ENCODE results near the gene CFAP77.

CFAP77 gene

DNA sequence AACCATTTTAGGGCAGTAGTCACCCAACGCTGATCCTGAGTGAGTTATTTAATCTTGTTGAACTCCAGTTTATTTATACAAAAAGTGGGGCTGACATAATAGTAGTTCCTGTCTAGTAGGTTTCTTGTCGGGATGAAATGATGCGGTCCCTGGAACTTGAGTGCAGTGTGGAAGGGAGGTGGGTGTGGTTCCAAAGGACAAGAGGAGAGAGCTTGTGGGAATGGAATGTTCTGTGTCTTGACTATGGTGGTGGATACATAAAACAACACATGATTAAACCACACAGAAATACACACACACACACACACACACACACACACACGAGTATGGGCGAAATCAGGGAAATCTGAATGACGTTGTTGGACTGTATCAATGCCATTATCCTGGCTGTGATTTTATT, 106.3 kb downstream of the CFAP77 start:
- DNase-seq (ENCODE audit: low read depth): no peak
- H3K4me3 ChIP-seq (ENCODE audit: low read length): no peak overlapping the region
- TF ChIP-seq, protein P1, sequence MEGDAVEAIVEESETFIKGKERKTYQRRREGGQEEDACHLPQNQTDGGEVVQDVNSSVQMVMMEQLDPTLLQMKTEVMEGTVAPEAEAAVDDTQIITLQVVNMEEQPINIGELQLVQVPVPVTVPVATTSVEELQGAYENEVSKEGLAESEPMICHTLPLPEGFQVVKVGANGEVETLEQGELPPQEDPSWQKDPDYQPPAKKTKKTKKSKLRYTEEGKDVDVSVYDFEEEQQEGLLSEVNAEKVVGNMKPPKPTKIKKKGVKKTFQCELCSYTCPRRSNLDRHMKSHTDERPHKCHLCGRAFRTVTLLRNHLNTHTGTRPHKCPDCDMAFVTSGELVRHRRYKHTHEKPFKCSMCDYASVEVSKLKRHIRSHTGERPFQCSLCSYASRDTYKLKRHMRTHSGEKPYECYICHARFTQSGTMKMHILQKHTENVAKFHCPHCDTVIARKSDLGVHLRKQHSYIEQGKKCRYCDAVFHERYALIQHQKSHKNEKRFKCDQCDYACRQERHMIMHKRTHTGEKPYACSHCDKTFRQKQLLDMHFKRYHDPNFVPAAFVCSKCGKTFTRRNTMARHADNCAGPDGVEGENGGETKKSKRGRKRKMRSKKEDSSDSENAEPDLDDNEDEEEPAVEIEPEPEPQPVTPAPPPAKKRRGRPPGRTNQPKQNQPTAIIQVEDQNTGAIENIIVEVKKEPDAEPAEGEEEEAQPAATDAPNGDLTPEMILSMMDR (conservative IDR thresholded peaks at IDR 0.05; ENCODE audit: low read length): no peak

DNA sequence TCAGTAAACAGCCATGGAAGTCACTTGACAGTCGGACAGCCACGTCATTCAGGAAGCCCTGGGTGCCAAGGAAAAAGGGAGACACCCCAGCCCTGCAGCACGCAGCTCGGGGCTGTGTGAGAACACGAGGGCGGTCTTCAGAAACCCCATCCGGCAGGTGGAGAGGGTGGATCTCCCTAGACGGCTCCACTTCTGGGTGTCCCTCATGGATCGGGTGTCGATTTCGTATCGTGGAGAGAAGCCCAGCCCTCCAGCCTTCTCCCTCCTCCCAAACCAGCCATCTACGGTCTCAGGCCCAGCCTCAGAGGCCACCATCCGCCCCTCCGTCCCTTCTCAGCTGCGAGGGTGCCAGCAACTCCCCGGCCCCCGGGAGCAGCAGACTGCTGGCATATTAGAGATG, 106.9 kb downstream of the CFAP77 start:
- DNase-seq (ENCODE audit: low read depth): no peak
- no peak overlapping the region for H3K4me3 ChIP-seq (ENCODE audit: low read length)

DNA sequence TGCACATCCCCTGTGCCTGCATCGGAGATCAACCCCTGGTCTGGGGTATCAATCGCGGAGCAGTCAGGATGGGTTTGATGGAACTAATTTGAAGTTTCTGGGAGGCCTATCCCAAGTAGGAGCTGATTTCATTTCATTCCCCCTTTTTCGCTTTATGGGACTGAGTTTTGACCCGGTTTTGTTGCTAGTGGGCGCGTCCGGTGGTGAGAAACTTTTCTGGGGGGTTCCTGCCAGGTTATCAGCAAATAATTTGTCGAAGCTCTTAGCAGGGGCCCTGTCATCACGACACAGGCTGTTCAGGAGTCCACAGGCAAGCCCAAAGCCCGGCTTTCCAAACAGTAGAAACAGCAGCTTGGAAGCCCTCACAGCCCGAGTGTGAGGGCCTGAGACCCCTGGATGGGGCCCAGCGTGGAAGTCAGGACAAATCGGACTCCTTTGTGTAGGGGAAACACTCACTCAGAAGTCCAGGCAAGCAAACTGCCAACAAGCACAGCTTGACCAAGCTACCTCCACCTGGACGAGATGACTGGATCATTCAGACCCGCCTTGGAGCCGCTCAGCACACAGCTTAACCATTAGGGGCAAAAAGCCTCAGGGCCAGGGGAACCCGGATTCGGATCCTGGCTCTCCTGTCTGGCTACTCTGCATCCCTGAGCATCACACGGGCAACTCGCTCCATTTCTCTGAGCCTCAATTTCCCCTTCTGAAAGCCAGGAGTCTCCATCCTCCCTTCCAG, 108.0 kb downstream of the CFAP77 start:
- no peak overlapping the region for H3K4me3 ChIP-seq (ENCODE audit: low read length)
- TF ChIP-seq, protein P1 (conservative IDR thresholded peaks at IDR 0.05; ENCODE audit: low read length): no peak
- DNase-seq (ENCODE audit: low read depth): no peak

More for the DNA sequence above, 106.9 kb downstream of the CFAP77 start:
- TF ChIP-seq, protein P1 (conservative IDR thresholded peaks at IDR 0.05; ENCODE audit: low read length): no peak

DNA sequence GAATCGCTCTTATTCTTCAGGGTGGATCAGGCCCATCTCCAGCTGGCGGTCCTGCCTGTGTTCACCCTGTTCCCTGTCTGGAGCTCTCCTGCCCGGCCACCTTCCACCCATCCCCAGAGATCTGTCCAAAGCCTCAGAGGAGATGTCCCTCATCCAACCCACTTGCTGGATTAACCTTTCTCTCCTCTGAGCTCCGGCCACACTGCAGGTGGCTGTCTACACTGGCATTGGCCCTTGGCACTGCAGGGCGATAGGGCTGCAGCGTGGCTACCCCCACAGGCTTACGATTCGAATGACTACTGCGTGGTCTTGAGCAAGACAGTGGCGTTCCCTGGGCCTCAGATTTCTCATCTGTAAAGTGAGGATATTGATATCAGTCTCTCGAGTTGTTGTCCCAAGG, 108.6 kb downstream of the CFAP77 start:
- H3K4me3 ChIP-seq (ENCODE audit: low read length): no peak overlapping the region
- no peak for DNase-seq (ENCODE audit: low read depth)
- TF ChIP-seq, protein P1 (conservative IDR thresholded peaks at IDR 0.05; ENCODE audit: low read length): no peak

DNA sequence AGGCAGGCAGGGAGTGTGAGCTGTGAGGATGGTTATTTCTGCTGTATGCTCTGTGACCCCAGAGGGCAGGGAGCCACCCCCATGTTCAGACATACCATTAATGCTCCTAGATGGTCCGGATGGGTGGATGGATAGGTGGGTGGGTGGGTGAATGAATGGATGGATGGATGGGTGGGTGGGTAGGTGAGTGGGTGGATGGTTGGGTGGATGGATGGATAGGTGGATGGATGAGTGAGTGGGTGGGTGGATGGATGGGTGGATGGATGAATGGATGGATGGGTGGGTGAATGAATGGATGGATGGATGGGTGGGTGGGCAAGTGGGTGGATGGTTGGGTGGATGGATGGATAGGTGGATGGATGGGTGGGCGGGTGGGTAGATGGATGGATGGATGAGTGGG, 109.0 kb downstream of the CFAP77 start:
- TF ChIP-seq, protein P1 (conservative IDR thresholded peaks at IDR 0.05; ENCODE audit: low read length): no peak
- DNase-seq (ENCODE audit: low read depth): no peak
- H3K4me3 ChIP-seq (ENCODE audit: low read length): no peak overlapping the region

DNA sequence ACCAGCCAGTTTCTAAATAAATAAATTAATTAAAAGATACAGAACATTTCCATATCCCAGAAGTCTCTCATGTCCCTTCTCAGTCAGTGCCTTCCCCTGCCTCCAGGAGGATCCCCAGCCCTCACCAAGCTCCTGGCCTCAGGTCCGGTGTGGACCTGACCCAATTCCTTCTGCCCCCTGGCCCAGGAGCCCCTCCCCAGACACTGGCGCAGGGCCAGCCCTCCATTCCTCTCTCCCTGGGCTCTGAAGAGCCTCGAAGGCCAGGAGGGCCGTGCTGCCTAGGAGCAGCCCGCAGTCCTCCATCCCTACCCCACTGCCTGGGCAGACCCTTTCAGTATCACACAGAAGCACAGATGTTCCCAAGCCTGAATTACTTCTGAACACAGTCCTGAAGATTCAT, 110.6 kb downstream of the CFAP77 start:
- TF ChIP-seq, protein P1 (conservative IDR thresholded peaks at IDR 0.05; ENCODE audit: low read length): no peak
- DNase-seq (ENCODE audit: low read depth): no peak
- H3K4me3 ChIP-seq (ENCODE audit: low read length): no peak overlapping the region

DNA sequence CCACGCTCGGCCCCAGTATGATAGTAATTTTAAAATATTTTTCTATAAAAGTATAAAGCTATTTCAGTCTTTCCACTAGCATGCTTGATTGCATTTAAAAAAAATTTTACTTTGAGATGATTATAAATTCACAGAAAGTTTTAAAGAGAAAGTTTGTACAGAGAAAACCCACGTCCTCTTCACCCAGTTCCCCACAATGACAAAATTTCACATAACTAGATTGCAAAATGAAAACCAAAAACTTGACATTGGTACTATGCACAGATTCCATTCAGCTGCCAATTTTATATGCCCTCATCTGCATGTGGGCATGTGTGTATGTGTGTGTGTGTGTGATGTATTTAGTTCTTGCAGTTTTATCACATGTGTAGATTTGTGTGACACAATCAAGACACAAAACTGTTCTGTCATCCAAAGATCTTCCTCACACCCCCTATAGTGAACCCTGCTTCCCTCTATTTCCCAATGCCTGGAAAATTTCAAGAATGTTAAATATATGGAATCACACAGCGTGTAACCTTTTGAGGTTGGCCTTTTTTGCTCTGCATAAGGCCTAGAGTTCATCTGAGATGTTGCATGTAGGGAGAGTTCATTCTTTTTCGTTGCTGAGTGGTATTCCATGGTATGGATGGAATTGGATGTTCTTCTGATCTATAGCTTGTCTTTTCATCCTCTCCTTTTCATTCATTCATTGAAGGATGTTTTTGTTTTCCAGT, 115.5 kb downstream of the CFAP77 start:
- TF ChIP-seq, protein P1 (conservative IDR thresholded peaks at IDR 0.05; ENCODE audit: low read length): no peak
- no peak for DNase-seq (ENCODE audit: low read depth)
- H3K4me3 ChIP-seq (ENCODE audit: low read length): no peak overlapping the region
